Epithelial cell of prostate (primary cell): ENCODE measurements around the gene TCF12.
"Not testable (repeated sequence)": the region's sequence is repeated elsewhere in the genome, so short reads cannot be mapped to it uniquely, and the experiment has no call there.

Source experiments
- DNase-seq: peaks from one replicate; pipeline ENCODE4 v3.0.0-alpha.2; 2011; ENCODE audit warnings: low read depth, low spot score
- H3K27ac ChIP-seq: fragments of 450-650 bp; 2 replicates; pipeline ENCODE4 v1.5.1; 2017; ENCODE audit warnings: mild to moderate bottlenecking

TCF12 gene

DNA sequence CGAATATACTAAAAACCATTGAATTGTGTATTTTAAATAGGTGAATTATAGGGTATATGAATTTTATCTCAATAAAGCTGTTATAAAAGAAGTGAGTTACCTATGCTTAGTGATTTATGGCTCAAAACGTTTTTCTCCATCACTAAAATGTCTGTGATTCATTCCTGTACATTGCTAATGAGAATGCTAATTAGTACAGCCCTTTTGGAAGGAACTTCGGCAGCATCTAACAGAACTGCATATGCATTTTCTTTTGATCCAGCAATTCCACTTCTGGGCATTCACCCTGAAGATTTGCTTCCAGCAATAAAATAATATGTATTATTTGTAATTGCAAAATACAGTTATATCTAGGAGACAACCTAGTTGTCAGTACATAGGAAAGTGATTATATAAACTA lies 53.6 kb downstream of the TCF12 start:
- DNase-seq: no peak
- no peak overlapping the region for H3K27ac ChIP-seq

- DNase-seq: no peak
- no peak overlapping the region for H3K27ac ChIP-seq
Measured at GRCh38 chr15:56972426-56972825, 54.0 kb downstream of the TCF12 start.

DNA sequence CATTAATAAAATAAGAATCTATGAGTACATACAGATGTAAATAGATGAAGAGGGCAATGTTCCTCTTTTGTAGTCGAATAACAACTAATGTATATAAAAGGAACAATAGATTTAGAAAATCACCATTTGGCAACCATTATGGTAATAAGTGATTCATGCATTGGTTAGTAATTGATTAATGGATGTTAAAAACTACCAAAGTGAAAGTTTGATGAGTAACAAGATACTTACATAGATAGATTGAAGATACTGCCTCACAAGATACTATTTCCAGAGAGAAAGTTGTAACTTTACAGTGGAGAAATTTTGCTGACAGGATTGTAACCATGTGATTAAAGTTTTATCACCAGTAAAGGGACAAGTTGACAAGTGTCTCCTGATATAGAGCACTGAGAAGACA lies 55.0 kb downstream of the TCF12 start:
- H3K27ac ChIP-seq: no peak overlapping the region
- DNase-seq: no peak

DNA sequence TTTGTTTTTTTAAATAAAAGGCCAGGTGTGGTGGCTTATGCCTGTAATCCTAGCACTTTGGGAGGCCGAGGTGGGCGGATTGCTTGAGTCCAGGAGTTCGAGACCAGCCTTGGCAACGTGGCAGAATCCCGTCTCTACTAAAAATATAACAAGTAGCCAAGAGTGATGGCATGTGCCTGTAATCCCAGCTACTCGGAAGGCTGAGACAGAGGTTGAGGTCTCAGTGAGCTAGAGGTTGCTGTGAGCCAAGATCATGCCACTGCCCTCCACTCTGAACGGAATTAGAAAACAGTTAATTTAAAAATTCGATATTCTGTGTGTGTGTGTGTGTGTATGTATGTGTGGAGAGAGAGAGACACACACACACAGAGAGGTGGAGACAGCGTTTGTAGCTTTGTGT lies 58.8 kb downstream of the TCF12 start:
- no peak for DNase-seq
- no peak overlapping the region for H3K27ac ChIP-seq

DNA sequence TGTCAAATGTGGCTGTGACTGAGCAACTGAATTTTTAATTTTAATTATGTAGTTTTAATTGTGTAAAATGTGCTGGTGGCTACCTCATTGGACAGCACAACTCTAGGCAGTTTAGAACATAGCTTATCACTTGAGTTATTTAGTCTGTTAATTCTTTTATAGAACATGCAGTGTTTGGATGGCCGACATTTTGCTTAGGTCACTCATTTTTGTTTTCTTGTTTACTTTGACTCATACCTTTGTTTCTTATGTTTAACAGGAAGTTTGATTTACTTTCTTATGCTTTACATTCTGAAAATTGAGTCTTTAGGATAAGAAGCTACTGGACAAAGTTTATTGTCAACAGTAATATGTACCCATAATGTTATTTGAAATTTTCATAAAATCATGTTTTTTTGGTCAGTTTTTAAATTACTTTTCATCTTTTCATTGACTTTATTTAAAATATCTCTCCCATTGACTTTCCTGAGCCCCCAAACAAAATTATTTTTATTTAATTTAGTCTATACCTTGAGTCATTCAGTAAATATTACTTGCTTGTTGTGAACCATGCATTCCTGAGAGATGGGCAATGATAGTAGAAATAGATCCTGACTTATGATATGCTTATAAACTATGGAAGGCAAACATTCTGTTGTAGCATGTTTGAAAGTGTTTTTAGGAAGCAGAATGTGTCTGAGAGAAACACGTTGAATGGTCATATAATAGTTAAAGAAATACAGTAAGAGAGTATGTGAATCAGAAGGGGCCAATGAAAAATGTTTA lies 60.6 kb downstream of the TCF12 start:
- peak overlapping the region; percentile 76 for H3K27ac ChIP-seq
- DNase-seq: peak; percentile 55

- DNase-seq: no peak
- H3K27ac ChIP-seq: peak overlapping the region; percentile 76
Measured at GRCh38 chr15:56980473-56980872, 62.0 kb downstream of the TCF12 start.

DNA sequence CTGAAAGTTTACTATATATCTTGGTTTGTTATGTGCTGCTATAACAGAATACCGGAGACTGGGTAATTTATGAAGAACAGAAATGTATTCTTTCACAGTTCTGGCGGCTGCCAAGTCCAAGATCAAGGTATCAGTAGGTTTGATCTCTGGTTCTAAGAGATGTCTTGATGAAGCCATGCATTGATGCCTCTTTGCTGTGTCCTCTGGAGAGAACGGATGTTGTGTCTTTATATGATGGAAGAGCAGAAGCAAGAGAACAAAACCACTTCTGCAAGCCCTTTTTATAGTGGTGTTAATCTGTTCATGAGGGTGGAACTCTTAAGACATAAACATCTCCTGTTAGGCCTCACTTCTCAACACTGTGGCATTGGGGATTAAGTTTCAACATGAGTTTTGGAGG lies 62.7 kb downstream of the TCF12 start:
- H3K27ac ChIP-seq: no peak overlapping the region
- no peak for DNase-seq

- no peak overlapping the region for H3K27ac ChIP-seq
- DNase-seq: no peak
Measured at GRCh38 chr15:56982987-56983386, 64.5 kb downstream of the TCF12 start.

GRCh38 chr15:56984681-56985481 lies 66.4 kb downstream of the TCF12 start:
- peak overlapping the region; percentile 64 for H3K27ac ChIP-seq
- DNase-seq: no peak

DNA sequence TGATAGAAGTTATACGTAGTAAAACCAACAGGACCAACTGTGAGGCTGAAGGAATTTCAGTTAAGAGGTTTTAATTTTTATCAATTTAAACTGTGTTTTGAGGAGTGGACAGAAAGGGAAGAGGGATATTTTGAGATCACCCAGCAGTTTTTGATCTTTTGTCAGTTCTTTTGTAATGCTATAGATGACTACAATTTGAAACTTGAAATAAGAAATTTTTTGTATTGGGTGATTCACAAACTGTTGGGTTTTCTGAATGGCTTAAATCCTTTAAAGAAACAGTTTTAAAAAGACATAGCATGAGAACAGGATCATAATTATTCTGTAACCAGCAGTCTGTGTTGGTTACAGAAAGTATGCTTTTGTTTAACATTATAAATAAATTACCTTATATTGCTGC lies 67.4 kb downstream of the TCF12 start:
- peak overlapping the region; percentile 64 for H3K27ac ChIP-seq
- no peak for DNase-seq

- no peak for DNase-seq
- no peak overlapping the region for H3K27ac ChIP-seq
Measured at GRCh38 chr15:56987286-56987685, 68.8 kb downstream of the TCF12 start.

- no peak overlapping the region for H3K27ac ChIP-seq
- DNase-seq: no peak
Measured at GRCh38 chr15:56988219-56988618, 69.8 kb downstream of the TCF12 start.

DNA sequence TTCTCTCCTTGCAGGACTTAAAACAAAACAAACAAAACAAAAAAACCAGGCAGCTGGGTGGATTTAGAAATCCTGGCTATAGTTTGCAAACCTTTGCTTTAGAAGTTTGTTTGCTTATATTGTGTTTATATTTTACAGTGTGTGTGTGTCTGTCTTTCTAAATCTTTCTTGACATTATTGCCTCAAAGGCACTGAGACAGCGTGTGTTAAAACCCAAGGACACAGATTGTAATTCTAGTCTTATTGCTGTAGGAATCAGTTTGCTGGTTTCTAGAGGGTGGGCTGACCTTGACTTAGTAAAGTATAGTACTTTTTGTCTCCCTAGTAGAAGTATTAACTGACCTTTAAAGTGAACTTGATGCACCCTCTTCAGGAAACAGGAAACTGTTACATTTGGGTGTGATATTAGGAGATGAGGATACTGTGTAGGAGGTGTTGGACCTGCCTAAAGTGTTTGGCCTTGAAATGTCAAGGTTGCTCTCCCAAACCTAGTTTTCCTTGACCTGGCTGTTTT lies 71.0 kb downstream of the TCF12 start:
- DNase-seq: no peak
- H3K27ac ChIP-seq: no peak overlapping the region

DNA sequence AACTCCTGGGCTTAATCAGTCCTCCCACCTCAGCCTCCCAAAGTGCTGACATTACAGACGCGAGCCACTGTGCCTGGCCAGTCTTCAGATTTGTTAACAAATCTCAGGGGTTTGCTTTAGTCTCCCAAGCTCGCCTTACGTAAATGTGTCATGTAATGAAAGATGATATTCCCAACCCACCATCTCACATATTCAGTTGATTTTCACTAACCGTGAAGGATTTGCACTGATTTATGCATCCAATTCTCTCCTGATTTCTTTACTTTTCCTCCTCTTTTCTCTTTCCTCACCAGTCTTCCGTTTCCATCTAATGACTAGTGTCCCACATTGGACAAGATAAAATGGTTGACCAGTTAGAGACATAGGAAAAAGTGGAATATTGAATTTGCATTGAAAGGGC lies 72.6 kb downstream of the TCF12 start:
- DNase-seq: no peak
- H3K27ac ChIP-seq: no peak overlapping the region

- DNase-seq: no peak
- H3K27ac ChIP-seq: no peak overlapping the region
Measured at GRCh38 chr15:56992725-56993124, 74.3 kb downstream of the TCF12 start.

GRCh38 chr15:56994280-56994679 lies 75.8 kb downstream of the TCF12 start:
- DNase-seq: no peak
- no peak overlapping the region for H3K27ac ChIP-seq

DNA sequence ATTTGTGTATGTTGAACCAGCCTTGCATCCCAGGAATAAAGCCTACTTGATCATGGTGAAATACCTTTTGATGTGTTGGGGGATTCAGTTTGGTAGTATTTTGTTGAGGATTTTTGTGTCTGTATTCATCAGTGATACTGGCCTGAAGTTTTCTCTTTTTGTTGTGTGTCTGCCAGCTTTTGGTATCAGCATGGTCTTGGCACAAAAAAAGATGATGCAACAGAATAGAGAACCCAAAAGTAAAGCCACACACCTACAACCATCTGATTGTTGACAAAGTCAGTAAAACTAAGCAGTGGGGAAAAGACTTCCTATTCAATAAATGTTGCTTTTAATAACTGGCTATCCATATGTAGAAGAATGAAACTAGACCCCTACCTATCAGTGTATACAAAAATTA lies 77.6 kb downstream of the TCF12 start:
- DNase-seq: no peak
- H3K27ac ChIP-seq: no peak overlapping the region

DNA sequence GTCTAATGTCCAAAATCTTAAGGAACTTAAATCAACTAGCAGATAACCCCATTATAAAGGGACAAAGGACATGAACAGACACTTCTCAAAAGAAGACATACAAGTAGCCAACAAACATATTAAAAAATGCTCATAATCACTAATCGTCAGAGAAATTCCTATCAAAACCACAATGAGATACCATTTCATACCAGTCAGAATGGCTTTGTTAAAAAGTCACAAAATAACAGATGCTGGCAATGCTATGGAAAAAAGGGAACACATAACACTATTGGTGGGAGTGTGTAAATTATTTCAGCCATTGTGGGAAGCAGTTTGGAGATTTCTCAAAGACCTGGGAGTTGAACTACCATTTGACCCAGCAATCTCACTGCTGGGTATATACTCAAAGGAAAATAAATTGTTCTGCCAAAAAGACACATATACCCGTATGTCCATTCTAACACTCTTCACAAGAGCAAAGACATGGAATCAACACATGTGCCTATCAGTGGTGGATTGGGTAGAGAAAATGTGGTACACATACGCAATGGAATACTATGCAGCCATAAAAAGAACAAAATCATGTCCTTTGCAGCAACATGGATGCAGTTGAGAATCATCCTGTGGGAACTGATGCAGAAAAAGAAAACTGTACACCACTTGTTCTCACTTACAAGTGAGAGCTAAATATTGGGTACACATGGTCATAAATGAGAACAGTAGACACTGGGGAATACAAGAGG lies 78.5 kb downstream of the TCF12 start:
- H3K27ac ChIP-seq: no peak overlapping the region
- no peak for DNase-seq

GRCh38 chr15:57003418-57003817 lies 85.0 kb downstream of the TCF12 start:
- no peak for DNase-seq
- no peak overlapping the region for H3K27ac ChIP-seq

DNA sequence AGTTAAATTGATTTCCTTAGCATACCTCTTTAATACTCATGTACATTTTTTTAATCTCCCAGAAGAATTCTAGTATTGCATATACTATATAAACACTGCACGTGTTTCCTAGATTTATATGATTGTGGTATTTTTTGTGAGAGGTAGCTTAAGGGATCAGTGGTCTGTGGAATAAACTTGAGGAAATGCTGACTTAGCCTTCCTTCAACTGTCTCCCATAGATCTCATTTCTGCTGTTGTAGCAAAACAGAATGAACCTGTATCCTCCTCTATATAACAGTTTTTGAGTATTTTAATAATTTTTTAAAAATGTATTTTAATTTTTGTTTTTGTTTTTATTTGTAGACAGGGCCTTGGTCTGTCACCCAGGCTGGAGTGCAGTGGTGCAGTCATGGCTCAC lies 86.8 kb downstream of the TCF12 start:
- DNase-seq: no peak
- H3K27ac ChIP-seq: no peak overlapping the region

DNA sequence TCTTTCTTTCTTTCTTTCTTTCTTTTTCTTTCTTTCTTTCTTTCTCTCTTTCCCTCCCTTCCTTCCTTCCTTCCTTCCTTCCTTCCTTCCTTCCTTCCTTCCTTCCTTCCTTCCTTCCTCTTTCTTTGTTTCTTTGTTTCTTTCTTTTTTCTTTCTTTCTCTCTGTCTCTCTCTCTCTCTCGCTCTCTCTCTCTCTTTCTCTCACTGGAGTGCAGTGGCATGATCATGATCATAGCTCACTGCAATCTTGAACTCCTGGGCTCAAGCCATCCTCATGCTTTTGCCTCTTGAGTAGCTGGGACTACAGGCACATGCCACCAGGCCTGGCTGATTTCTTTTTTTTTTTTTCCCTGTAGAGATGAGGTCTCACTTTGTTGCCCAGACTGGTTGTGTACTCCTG lies 89.4 kb downstream of the TCF12 start:
- not testable (repeated sequence) for DNase-seq, H3K27ac ChIP-seq
